Stimulated activated naive CD8-positive, alpha-beta T cell treated with anti-CD3 and anti-CD28 coated beads, Interleukin-15, amount 100 ng/mL, for 72 hours (primary cell): ENCODE measurements around the gene NDUFV2.
A peak's percentile ranks its signal among the peaks of the same experiment; 100 is the strongest.

Experiments used
- ATAC-seq: fragments of 150-1000 bp; cut with Tn5 transposase; 2 replicates; pipeline ENCODE4 v1.10.0; 2021; ENCODE audit warnings: mild to moderate bottlenecking, moderate library complexity
- DNase-seq, 2 donors: peaks; one replicate each; pipeline ENCODE4 v3.0.0; 2021 to 2022
- H3K27ac Mint-ChIP-seq, 2 donors: one replicate each; pipeline ENCODE4 v1.8.0; 2022; ENCODE audit warnings: mild to moderate bottlenecking in 2 of 2, mixed read lengths in 2 of 2, moderate library complexity in 2 of 2
- H3K27me3 Mint-ChIP-seq: one replicate; pipeline ENCODE4 v1.8.0; 2022; ENCODE audit warnings: mixed read lengths
- H3K4me1 Mint-ChIP-seq: one replicate; pipeline ENCODE4 v1.8.0; 2022; ENCODE audit warnings: mild to moderate bottlenecking, mixed read lengths
- H3K4me3 Mint-ChIP-seq, 2 donors: one replicate each; pipeline ENCODE4 v1.8.0; 2022; ENCODE audit warnings: mild to moderate bottlenecking in 2 of 2, mixed read lengths in 2 of 2, moderate library complexity in 1 of 2
- H3K9me3 Mint-ChIP-seq, 2 donors: one replicate each; pipeline ENCODE4 v1.8.0; 2022; ENCODE audit warnings: mixed read lengths in 2 of 2

The NDUFV2 gene

DNA sequence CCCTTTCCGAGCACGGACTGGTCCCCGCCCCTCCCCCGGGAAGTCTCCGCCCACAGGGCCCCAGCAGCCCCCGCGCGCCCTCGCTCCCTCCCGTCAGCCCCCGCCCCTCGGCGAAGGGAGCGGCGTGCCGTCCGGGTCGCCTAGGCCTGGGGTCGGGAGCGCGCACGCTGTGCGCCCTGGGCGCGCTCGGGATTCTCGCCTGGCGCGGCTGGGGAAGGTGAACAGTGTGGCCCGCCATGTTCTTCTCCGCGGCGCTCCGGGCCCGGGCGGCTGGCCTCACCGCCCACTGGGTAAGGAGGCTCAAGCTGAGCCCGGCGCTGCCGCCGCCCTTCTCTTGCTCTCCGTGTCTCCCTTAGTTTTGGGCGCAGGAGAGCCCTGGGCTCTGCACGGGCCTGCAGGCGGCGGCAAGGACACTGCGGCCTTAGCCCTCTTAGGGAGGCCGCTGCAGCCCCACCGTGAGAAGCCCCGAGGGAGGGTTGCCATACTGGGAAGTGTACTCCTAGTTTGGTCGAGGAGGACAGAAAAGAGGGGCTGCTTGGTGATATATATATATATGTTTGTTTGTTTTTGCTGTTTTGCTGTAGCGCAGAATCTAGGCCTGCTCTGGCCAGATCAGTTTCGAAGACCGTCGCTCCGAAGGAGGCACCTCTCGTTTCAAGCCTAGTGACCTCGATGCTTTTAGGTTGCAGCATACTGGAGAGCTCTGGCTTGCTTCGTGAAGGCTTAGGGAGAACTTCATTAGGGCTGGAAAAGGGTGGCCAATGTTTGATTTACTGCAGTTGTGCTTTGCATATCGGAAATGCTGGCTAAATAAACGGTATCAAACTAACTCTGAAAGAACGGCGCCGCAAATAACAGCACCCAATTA, at the start of gene NDUFV2:
Gene NDUFV2, plus strand, starts transcription at position 192 of the 868 bp plus-strand sequence. Its CDS starts 45 bp downstream, at position 237.
- Mint-ChIP-seq H3K4me1 (peaks cover 42% of the 10 kb centered on the region), H3K27me3 (no peaks in the 10 kb centered on the region), H3K9me3 (no peaks in the 10 kb centered on the region), H3K4me3 (peak within 1 kb of the TSS; percentile 95), H3K27ac (peak within 1 kb of the TSS; percentile 94 to 99)
- DNase-seq (peak; percentile 98 to 99), ATAC-seq (peak; percentile 96)

DNA sequence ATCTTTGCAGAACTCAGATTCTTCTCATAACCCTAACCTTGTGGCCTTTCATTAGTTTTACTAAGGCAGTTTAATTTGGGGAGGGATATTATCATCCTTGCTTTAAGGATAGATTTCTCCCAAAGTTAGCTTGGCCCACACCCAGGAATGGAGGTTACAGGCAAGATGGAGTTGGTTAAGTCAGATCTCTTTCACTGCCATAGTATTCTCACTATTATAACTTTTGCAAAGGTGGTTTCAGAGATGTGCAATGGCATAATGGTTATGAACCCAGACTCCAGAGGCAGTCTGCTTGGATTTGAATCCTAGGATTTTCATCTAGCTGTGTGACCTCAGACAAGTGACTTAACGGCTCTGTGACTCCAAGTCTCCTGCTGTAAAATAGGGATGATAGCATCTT, 48.7 kb upstream of the NDUFV2 start:
- H3K27ac Mint-ChIP-seq = no peak overlapping the region
- H3K9me3 Mint-ChIP-seq = peaks cover 26% of the 10 kb centered on the region in 2 donors
- H3K27me3 Mint-ChIP-seq = no peaks in the 10 kb centered on the region
- peaks cover 5% of the 10 kb centered on the region for H3K4me1 Mint-ChIP-seq
- H3K4me3 Mint-ChIP-seq = no peak overlapping the region
- DNase-seq (no peak), ATAC-seq (no peak)

DNA sequence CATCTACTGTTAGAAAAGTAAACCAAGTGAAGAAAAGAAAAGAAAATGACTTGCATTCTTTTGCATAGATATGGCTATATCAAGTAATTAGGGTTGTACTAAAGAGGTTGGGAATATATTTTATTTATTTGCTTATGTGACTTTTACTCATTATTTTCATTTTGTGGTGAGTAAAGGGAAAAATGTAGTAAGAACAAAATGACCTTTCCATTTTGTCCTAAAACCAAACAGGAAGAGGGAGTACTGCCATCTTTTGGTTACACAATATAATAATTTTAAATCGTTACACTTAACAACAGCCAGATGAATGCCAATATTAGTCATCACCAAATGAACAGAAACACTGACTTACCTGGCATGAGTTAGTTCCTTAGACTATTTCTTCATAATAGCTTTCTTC, 47.3 kb upstream of the NDUFV2 start:
- H3K9me3 Mint-ChIP-seq = peaks cover 18 to 21% of the 10 kb centered on the region in 2 donors
- DNase-seq (no peak), ATAC-seq (peak; percentile 64)
- H3K27me3 Mint-ChIP-seq = no peaks in the 10 kb centered on the region
- H3K4me3 Mint-ChIP-seq = no peak overlapping the region
- H3K4me1 Mint-ChIP-seq = no peaks in the 10 kb centered on the region
- no peak overlapping the region for H3K27ac Mint-ChIP-seq

DNA sequence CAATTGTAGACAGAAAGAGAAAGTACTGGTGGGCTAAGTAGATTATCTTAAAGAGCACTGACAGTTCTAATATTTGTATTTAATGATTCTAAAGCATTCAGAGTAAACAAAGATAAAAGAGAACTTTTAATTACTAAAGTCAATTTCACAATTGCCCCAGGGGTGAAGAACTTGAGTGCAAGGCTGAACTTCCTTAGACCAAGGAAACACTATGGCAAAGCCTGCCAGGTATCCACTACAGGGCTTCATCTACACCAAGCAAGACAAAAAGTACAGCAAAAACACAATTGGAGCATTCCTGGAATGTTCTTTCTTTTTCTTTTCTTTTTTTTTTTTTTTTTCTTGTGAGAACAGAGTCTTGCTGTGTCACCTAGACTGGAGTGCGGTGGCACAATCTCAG, 46.9 kb upstream of the NDUFV2 start:
- no peak overlapping the region for H3K27ac Mint-ChIP-seq
- DNase-seq (no peak), ATAC-seq (no peak)
- H3K4me1 Mint-ChIP-seq = no peaks in the 10 kb centered on the region
- H3K9me3 Mint-ChIP-seq = peaks cover 17 to 18% of the 10 kb centered on the region in 2 donors
- H3K27me3 Mint-ChIP-seq = no peaks in the 10 kb centered on the region
- H3K4me3 Mint-ChIP-seq = no peak overlapping the region

DNA sequence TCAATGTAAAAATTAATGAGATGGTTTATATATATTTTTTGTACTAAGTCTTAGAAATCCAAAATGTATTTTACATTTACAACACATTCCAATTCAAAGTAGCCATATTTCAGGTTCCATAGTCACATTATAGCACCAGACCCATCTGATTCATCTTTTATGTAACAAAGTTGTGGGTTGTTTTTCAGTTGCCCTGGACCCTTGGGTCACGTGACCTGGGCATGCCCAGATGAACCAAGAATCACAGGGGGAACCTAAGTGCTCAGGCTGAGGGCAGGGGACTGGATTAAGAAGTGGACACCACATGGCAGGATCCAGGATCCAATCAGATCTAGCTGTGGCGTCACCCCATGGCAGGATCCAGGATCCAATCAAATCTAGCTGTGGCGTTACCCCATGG, 44.9 kb upstream of the NDUFV2 start:
- Mint-ChIP-seq H3K27me3 (peaks cover 6% of the 10 kb centered on the region), H3K9me3 (peaks cover 2 to 8% of the 10 kb centered on the region in 2 donors), H3K4me1 (peaks cover 7% of the 10 kb centered on the region), H3K27ac (no peak overlapping the region), H3K4me3 (no peak overlapping the region)
- ATAC-seq (no peak), DNase-seq (no peak)

DNA sequence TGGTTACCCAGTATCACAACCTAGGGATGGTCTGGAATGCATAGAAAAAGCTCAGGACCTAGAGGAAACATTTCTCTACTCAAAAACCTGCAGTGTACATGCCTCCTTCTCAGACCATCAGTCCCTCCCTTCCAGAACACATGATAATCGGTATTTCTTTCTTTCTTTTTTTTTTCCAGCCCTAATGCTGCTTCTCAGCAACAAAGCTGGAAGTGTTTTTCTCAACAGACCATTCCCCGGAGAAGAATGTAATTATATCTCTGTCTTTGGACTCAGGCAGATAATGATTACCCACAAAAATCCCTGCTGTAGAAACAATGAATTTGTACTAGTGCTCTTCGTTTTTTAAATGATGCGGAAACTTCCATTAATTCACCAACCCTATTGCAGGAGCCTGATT, 44.1 kb upstream of the NDUFV2 start:
- H3K9me3 Mint-ChIP-seq = peaks cover 0 to under 1% of the 10 kb centered on the region in 2 donors
- H3K27me3 Mint-ChIP-seq = peaks cover 13% of the 10 kb centered on the region
- peak overlapping the region in 1 of 2 donors; percentile 92 for H3K27ac Mint-ChIP-seq
- H3K4me1 Mint-ChIP-seq = peaks cover 8% of the 10 kb centered on the region
- H3K4me3 Mint-ChIP-seq = no peak overlapping the region
- DNase-seq = no peak
- ATAC-seq = no peak

DNA sequence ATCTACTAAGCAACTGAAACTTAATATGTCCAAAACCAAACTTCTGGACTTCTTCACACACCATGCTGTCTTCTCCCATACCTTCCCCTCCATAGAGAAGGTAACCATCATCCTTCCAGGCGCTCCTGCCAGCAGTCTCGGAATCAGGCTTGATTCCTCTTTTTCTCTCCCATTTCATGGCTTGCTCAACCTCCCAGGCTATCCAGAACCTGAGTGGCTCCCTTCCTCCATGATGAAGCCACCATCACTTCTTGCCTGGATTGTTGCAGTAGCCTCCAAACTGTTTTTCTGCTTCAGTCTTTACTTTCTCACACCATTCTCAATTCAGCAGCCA, 40.1 kb upstream of the NDUFV2 start:
- H3K4me3 Mint-ChIP-seq = no peak overlapping the region
- peaks cover 16% of the 10 kb centered on the region for H3K4me1 Mint-ChIP-seq
- ATAC-seq (no peak), DNase-seq (no peak)
- no peaks in the 10 kb centered on the region for H3K9me3 Mint-ChIP-seq
- no peak overlapping the region for H3K27ac Mint-ChIP-seq
- peaks cover 16% of the 10 kb centered on the region for H3K27me3 Mint-ChIP-seq

DNA sequence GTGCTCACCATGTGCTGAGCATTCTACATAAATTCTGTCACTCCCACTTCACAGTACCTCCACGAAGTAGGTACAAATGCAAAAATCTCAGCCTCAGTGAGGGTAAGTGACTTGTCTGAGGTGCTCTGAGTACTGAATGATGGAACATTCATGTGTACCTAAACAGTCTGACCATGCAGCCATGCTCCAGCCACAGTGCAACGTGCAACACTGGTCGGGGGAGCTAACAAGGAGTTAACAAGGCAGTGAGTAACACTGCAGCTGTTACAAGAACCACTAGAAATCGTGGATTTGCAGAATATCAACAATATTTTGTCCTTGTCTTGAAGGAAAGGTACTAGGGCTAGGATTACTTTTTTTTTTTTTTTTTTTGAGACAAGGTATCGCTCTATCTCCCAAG, 36.6 kb upstream of the NDUFV2 start:
- DNase-seq = no peak
- Mint-ChIP-seq H3K27me3 (peaks cover 16% of the 10 kb centered on the region), H3K4me1 (peaks cover 39% of the 10 kb centered on the region), H3K4me3 (no peak overlapping the region), H3K9me3 (no peaks in the 10 kb centered on the region), H3K27ac (no peak overlapping the region)
- ATAC-seq = no peak

DNA sequence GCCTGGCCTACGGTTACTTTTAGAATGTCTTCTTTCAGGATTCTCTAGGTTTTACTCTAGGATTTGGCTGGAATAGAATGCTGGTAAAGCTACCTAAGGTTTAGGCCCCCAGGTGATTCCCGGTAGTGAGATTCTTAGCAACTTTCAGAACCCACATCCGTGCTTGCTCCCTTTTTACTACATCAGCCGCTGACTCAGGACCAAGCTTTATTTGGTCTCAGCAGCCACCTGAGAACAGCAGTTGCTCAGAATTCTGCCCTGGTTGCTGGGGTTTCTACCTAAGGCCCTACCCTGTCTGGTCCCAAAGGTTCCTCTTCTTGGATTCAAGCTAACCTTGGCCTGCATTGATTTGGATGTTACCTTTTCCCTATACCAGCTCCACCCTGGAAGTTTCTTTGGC, 36.1 kb upstream of the NDUFV2 start:
- Mint-ChIP-seq H3K4me1 (peaks cover 39% of the 10 kb centered on the region), H3K4me3 (no peak overlapping the region), H3K27ac (no peak overlapping the region), H3K9me3 (no peaks in the 10 kb centered on the region), H3K27me3 (peaks cover 16% of the 10 kb centered on the region)
- DNase-seq = no peak
- ATAC-seq = no peak

DNA sequence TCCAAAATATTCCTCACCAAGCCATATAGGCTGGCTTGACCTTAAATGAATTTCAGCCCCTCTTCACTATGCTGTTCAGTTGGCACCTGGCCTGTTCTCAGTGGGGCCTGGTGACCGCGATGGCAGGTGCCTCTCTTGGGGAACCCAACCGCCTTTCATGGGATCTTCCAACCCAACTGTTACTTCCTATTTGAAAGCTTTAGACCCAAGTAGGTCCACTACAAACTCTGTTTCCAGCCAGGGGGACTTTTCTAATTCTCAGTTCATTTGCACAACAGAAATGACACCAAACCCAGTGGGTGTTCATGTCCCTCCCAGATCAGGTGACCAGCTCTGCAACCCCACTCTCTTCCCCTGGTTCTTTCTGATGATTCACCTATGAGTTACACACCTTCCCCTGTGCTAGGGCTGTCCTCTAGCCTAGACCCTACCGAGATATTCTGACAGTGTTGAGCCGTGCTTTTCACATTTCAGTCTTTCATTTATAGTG, 35.6 kb upstream of the NDUFV2 start:
- no peak for DNase-seq
- Mint-ChIP-seq H3K4me1 (peaks cover 39% of the 10 kb centered on the region), H3K27me3 (peaks cover 16% of the 10 kb centered on the region), H3K27ac (no peak overlapping the region), H3K4me3 (no peak overlapping the region), H3K9me3 (no peaks in the 10 kb centered on the region)
- peak; percentile 79 for ATAC-seq

DNA sequence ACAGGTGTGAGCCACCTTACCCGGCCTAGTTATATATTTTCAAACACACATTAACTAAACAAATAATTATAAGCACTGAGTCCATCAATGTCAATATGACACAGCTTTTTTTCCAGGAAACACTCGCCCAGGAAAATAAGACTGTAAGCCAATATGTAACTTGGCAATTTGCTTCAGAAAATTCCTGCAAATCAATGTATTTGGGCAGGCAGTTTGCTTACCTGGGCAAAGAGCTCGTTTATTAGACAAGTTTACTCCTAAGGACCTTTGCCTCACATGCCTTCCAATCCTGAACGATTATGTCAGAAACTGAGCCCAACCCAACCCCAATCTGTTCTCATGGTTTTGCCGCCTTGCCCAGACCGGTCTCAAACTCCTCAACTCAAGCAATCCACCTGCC, 34.7 kb upstream of the NDUFV2 start:
- Mint-ChIP-seq H3K4me1 (peaks cover 31% of the 10 kb centered on the region), H3K27me3 (peaks cover 8% of the 10 kb centered on the region), H3K27ac (no peak overlapping the region), H3K4me3 (no peak overlapping the region), H3K9me3 (no peaks in the 10 kb centered on the region)
- ATAC-seq = no peak
- no peak for DNase-seq

DNA sequence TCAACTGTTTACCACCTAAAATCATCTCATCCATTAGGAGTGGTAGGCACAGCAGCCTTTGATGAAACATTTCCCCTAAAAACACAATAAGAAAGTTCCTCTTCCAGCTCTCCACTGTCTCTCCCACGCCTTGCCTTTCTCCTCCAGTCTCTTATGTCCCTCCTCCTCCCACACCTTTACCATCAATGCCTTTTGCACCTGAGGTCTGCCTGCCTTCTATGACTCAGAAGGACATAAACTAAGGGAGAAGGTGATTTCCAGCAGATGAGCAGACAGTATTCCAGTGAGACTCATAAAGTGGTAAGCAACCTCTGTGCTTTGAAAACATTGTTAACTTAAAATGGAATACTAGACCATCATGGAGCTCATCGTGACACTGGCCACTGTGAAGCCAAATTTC, 34.2 kb upstream of the NDUFV2 start:
- Mint-ChIP-seq H3K27ac (peak overlapping the region in 1 of 2 donors; percentile 63), H3K4me1 (peaks cover 36% of the 10 kb centered on the region), H3K9me3 (no peaks in the 10 kb centered on the region), H3K4me3 (no peak overlapping the region), H3K27me3 (peaks cover 3% of the 10 kb centered on the region)
- ATAC-seq = no peak
- DNase-seq = no peak

DNA sequence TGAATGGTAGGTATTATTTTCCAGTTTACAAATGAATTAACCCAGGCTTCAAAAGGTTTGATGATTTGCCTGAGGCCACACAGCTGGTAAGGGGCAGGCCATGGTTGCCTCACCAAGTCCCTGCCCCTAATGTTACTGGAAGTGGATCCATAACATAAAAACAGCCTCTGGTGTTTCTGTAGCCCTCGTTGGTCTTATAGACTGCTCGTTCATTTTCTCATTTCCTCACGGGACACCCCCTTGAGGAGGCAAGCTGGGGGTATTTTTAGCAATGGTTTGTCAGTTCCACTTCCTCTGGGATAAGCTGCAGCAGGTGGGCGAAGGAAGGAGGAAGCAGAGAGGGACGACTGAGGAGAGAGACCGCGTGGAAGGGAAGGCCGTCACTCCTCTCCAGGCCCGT, 32.9 kb upstream of the NDUFV2 start:
- peak overlapping the region in 1 of 2 donors; percentile 89 for H3K27ac Mint-ChIP-seq
- H3K9me3 Mint-ChIP-seq = no peaks in the 10 kb centered on the region
- H3K4me3 Mint-ChIP-seq = peak overlapping the region in 1 of 2 donors; percentile 11
- H3K4me1 Mint-ChIP-seq = peaks cover 46% of the 10 kb centered on the region
- no peaks in the 10 kb centered on the region for H3K27me3 Mint-ChIP-seq
- no peak for ATAC-seq
- DNase-seq = no peak

DNA sequence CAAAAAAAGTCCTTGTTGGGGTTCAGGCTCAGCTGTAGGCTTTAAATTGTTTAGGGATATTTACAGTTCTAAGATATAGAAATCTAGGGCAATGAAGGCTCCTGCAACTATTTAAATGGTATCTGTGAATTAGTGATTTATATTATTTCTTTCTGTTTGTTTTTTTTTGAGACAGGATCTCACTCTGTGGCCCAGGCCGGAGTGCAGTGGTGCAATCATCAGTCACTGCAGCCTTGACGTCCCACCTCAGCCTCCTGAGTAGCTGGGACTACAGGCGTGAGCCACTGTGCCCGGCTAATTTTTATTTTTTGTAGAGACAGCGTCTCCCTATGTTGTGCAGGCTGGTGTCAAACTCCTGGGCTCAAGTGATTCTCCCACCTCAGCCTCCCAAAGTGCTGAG, 32.3 kb upstream of the NDUFV2 start:
- ATAC-seq (no peak), DNase-seq (no peak)
- no peak overlapping the region for H3K27ac Mint-ChIP-seq
- no peaks in the 10 kb centered on the region for H3K9me3 Mint-ChIP-seq
- no peak overlapping the region for H3K4me3 Mint-ChIP-seq
- H3K4me1 Mint-ChIP-seq = peaks cover 47% of the 10 kb centered on the region
- no peaks in the 10 kb centered on the region for H3K27me3 Mint-ChIP-seq

DNA sequence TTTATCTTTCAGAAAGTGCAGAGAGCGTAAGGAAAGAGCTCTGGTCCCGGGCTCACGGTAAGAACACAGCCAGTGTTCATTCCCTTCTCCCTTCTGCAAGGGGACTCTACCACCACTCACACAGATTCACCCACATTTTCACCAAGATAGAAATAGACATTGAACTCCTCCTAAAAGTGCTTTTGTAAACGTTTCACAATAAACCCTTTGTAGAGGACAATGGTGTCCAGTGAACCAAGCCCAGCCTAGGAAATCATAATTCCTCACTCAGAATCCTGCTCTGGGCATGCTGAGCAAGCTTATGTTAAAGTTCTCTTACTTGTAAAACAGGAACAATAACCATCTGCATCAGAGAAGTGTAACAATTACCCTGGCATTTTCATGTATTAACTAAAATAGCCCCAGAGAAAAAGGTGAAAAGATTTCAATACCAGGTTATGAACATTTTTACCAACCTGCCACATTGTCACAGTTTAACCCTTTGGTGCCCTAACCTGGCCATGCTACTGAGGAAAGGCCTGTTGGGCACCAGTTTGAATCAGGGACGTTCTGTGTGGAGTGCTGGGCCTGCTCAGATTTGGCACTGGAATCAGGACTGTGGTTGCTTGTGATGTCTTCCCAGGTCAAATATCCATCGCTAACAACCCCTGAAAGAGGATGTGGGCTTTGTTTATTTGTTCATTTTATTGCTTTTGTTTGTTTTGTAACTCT, 22.5 kb upstream of the NDUFV2 start:
- no peak overlapping the region for H3K27ac Mint-ChIP-seq
- no peaks in the 10 kb centered on the region for H3K27me3 Mint-ChIP-seq
- DNase-seq (no peak), ATAC-seq (no peak)
- no peaks in the 10 kb centered on the region for H3K9me3 Mint-ChIP-seq
- H3K4me3 Mint-ChIP-seq = no peak overlapping the region
- peaks cover 57% of the 10 kb centered on the region for H3K4me1 Mint-ChIP-seq

DNA sequence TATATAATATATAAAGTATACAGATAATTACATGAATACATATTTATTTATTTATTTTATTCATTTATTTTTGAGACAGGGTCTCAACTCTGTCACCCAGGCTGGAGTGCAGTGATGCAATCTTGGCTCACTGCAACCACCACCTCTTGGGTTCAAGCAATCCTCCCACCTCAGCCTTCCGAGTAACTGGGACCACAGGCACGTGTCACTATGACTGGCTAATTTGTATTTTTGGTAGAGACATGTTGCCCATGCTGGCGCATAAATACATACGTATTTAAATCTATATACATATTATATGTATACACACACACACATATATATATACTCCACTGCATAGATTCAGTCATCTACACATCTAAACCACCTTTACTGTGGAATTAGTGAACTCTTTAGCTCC, 20.6 kb upstream of the NDUFV2 start:
- ATAC-seq (peak; percentile 24), DNase-seq (peak; percentile 36 to 74)
- Mint-ChIP-seq H3K4me3 (peak overlapping the region in 1 of 2 donors; percentile 19), H3K4me1 (peaks cover 48% of the 10 kb centered on the region), H3K9me3 (peaks cover 0 to 4% of the 10 kb centered on the region in 2 donors), H3K27me3 (no peaks in the 10 kb centered on the region), H3K27ac (peak overlapping the region in 1 of 2 donors; percentile 61)
